NOMO-1 treated with DMSO at 0.1 percent for 48 hours (cell line): ENCODE results near the gene MALAT1.
"Not testable (repeated sequence)": the region's sequence is repeated elsewhere in the genome, so short reads cannot be mapped to it uniquely, and the experiment has no call there.

Experiments
- DNase-seq: peaks from one replicate; lab custom pipeline; 2025; ENCODE audit not compliant: unreplicated experiment; lab: John Stamatoyannopoulos, UW

MALAT1 gene

GRCh38 chr11:65516135-65516968 lies 17.5 kb downstream of the MALAT1 start:
- no peak for DNase-seq

GRCh38 chr11:65518941-65519549 lies 20.2 kb downstream of the MALAT1 start:
- not testable (repeated sequence) for DNase-seq

GRCh38 chr11:65521777-65522521 lies 23.1 kb downstream of the MALAT1 start:
- DNase-seq, result not testable (repeated sequence)

GRCh38 chr11:65522718-65523630 lies 24.1 kb downstream of the MALAT1 start:
- DNase-seq, result peak; percentile 32

- not testable (repeated sequence) for DNase-seq
Measured at GRCh38 chr11:65523631-65523968, 24.8 kb downstream of the MALAT1 start.

GRCh38 chr11:65524014-65524740 lies 25.3 kb downstream of the MALAT1 start:
- no peak for DNase-seq

- DNase-seq, result peak; percentile 63
Measured at GRCh38 chr11:65524741-65525545, 26.1 kb downstream of the MALAT1 start, which contains the start of gene SCYL1. Gene SCYL1, plus strand, starts transcription at chr11:65525083. Its CDS starts 71 bp downstream, at chr11:65525154.

GRCh38 chr11:65525546-65526480 lies 27.0 kb downstream of the MALAT1 start:
- no peak for DNase-seq

GRCh38 chr11:65526744-65527143 lies 27.9 kb downstream of the MALAT1 start:
- DNase-seq, result no peak

- DNase-seq, result no peak
Measured at GRCh38 chr11:65528819-65529350, 30.0 kb downstream of the MALAT1 start.

- DNase-seq, result no peak
Measured at GRCh38 chr11:65529475-65530156, 30.8 kb downstream of the MALAT1 start.

GRCh38 chr11:65530157-65530496 lies 31.3 kb downstream of the MALAT1 start:
- DNase-seq, result no peak

- no peak for DNase-seq
Measured at GRCh38 chr11:65532388-65533064, 33.7 kb downstream of the MALAT1 start.

- no peak for DNase-seq
Measured at GRCh38 chr11:65535102-65535501, 36.3 kb downstream of the MALAT1 start.

GRCh38 chr11:65536412-65537295 lies 37.8 kb downstream of the MALAT1 start:
- DNase-seq, result no peak

GRCh38 chr11:65537296-65537597 lies 38.4 kb downstream of the MALAT1 start:
- no peak for DNase-seq
